RWPE1 (cell line): ENCODE measurements around the gene REPIN1.

Source experiments
- CTCF ChIA-PET: fragments of 350-600 bp; sonication (Branson Sonifier 250); formaldehyde crosslinking; extraction: SDS; loops from one replicate; lab custom pipeline; 2021; lab: Yijun Ruan, JAX
- POLR2A ChIA-PET: fragments of 400-600 bp; formaldehyde crosslinking; extraction: SDS; loops from one replicate; lab custom pipeline; 2020; ENCODE audit warnings: antibody characterized with exemption; ENCODE audit not compliant: low non-redundant PET; lab: Yijun Ruan, JAX
- DNase-seq: peaks from one replicate; pipeline ENCODE4 v3.0.0; 2012; ENCODE audit warnings: low spot score
- H3K27ac ChIP-seq: fragments of 450-650 bp; 2 replicates; pipeline ENCODE4 v1.5.1; 2017
- TF ChIP-seq, protein P1 (sequence below): fragments of 450-650 bp; conservative IDR thresholded peaks from 2 replicates; pipeline ENCODE4 v1.5.1; 2017; ENCODE audit warnings: low read depth, mild to moderate bottlenecking

Gene REPIN1

GRCh38 chr7:150336746-150337145 lies 31.9 kb upstream of the REPIN1 start:
- POLR2A ChIA-PET, result no interaction called here
- DNase-seq, result no peak
- CTCF ChIA-PET, result no interaction called here
- TF ChIP-seq, protein P1, sequence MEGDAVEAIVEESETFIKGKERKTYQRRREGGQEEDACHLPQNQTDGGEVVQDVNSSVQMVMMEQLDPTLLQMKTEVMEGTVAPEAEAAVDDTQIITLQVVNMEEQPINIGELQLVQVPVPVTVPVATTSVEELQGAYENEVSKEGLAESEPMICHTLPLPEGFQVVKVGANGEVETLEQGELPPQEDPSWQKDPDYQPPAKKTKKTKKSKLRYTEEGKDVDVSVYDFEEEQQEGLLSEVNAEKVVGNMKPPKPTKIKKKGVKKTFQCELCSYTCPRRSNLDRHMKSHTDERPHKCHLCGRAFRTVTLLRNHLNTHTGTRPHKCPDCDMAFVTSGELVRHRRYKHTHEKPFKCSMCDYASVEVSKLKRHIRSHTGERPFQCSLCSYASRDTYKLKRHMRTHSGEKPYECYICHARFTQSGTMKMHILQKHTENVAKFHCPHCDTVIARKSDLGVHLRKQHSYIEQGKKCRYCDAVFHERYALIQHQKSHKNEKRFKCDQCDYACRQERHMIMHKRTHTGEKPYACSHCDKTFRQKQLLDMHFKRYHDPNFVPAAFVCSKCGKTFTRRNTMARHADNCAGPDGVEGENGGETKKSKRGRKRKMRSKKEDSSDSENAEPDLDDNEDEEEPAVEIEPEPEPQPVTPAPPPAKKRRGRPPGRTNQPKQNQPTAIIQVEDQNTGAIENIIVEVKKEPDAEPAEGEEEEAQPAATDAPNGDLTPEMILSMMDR, result no peak
- no peak overlapping the region for H3K27ac ChIP-seq

DNA sequence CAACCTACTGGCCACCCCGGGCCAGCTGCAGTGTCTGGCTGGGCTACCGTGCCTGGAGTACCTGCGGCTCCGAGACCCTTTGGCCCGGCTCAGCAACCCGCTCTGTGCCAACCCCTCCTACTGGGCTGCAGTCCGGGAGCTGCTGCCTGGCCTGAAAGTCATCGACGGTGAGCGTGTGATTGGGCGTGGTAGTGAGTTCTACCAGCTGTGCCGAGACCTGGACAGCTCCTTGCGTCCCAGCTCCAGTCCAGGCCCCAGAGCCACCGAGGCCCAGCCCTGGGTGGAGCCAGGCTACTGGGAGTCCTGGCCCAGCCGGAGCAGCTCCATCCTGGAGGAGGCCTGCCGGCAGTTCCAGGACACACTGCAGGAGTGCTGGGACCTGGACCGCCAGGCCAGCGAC lies 31.4 kb upstream of the REPIN1 start:
- TF ChIP-seq, protein P1, result no peak
- POLR2A ChIA-PET, result no interaction called here
- CTCF ChIA-PET, result interaction anchor here (0.6 kb wide), 1 partner anchor 31 kb away, joined by 3 read pairs; the partner anchor contains the start of gene REPIN1
- no peak for DNase-seq
- no peak overlapping the region for H3K27ac ChIP-seq

GRCh38 chr7:150337659-150338081 lies 31.0 kb upstream of the REPIN1 start:
- TF ChIP-seq, protein P1, result no peak
- ChIA-PET CTCF (interaction anchor here (0.6 kb wide), 1 partner anchor 31 kb away, joined by 3 read pairs; the partner anchor contains the start of gene REPIN1), POLR2A (no interaction called here)
- H3K27ac ChIP-seq, result no peak overlapping the region
- no peak for DNase-seq

GRCh38 chr7:150338166-150338829 lies 30.3 kb upstream of the REPIN1 start:
- ChIA-PET CTCF (interaction anchor here (0.6 kb wide), 1 partner anchor 580 kb away, joined by 3 read pairs; no protein-coding TSS in a partner anchor), POLR2A (no interaction called here)
- TF ChIP-seq, protein P1, result no peak
- no peak for DNase-seq
- H3K27ac ChIP-seq, result no peak overlapping the region

DNA sequence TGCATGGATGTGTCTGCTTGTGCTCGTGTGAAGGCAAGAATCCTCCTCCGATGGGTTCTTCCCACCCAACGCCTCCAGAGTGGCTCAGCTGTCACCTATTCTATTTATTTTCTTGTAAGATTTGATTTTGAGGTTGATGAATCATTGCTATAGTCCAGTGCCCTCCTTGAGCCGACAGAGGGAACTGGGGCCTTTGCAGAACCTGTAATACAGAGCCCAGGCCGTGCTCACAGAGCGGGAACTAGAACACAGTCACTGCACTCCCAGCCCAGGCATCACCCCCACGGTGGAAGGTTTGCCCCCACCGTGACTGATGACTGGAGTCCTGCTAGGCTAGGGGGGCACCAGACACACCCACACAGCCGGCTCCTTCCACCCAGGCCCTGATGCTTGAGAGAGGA lies 29.2 kb upstream of the REPIN1 start:
- TF ChIP-seq, protein P1, result no peak
- no peak for DNase-seq
- POLR2A ChIA-PET, result no interaction called here
- CTCF ChIA-PET, result no interaction called here
- H3K27ac ChIP-seq, result no peak overlapping the region

GRCh38 chr7:150340024-150340749 lies 28.4 kb upstream of the REPIN1 start:
- DNase-seq, result no peak
- no peak overlapping the region for H3K27ac ChIP-seq
- TF ChIP-seq, protein P1, result no peak
- POLR2A ChIA-PET, result no interaction called here
- CTCF ChIA-PET, result no interaction called here
